GM18873 (cell line): ENCODE data around the gene FBXO28.

Experiments used
- ATAC-seq: cut with Tn5 transposase; IDR thresholded peaks from one replicate; pipeline ENCODE4 v1.9.1; 2021; ENCODE audit warnings: mild to moderate bottlenecking, moderate library complexity, moderate number of reproducible peaks; ENCODE audit not compliant: unreplicated experiment, low FRiP score

The FBXO28 gene

GRCh38 chr1:224095339-224095738 is 18.6 kb upstream of the FBXO28 start:
- no peak for ATAC-seq

GRCh38 chr1:224095867-224096266 is 18.0 kb upstream of the FBXO28 start:
- ATAC-seq: no peak

GRCh38 chr1:224096773-224097172 is 17.1 kb upstream of the FBXO28 start:
- no peak for ATAC-seq

- no peak for ATAC-seq
Observed at GRCh38 chr1:224098007-224098406, 15.9 kb upstream of the FBXO28 start.

- peak; percentile 82 for ATAC-seq
Observed at GRCh38 chr1:224106568-224107281, 7.2 kb upstream of the FBXO28 start.

GRCh38 chr1:224107282-224107625 is 6.7 kb upstream of the FBXO28 start:
- ATAC-seq: no peak

- no peak for ATAC-seq
Observed at GRCh38 chr1:224108991-224109390, 4.9 kb upstream of the FBXO28 start.

GRCh38 chr1:224109981-224110380 is 3.9 kb upstream of the FBXO28 start:
- no peak for ATAC-seq

- no peak for ATAC-seq
Observed at GRCh38 chr1:224113005-224113404, 906 bp upstream of the FBXO28 start.

GRCh38 chr1:224113545-224113917 is 380 bp upstream of the FBXO28 start:
- no peak for ATAC-seq

- no peak for ATAC-seq
Observed at GRCh38 chr1:224114787-224115175, 870 bp downstream of the FBXO28 start.

GRCh38 chr1:224116131-224116530 is 2.2 kb downstream of the FBXO28 start:
- ATAC-seq: no peak

GRCh38 chr1:224118688-224119087 is 4.8 kb downstream of the FBXO28 start:
- ATAC-seq: no peak

GRCh38 chr1:224123136-224123535 is 9.2 kb downstream of the FBXO28 start:
- ATAC-seq: no peak

GRCh38 chr1:224124220-224124619 is 10.3 kb downstream of the FBXO28 start:
- ATAC-seq: no peak

- no peak for ATAC-seq
Observed at GRCh38 chr1:224127925-224128819, 14.3 kb downstream of the FBXO28 start.

GRCh38 chr1:224131253-224131652 is 17.3 kb downstream of the FBXO28 start:
- no peak for ATAC-seq

GRCh38 chr1:224132901-224133300 is 19.0 kb downstream of the FBXO28 start:
- no peak for ATAC-seq

GRCh38 chr1:224133741-224134299 is 19.9 kb downstream of the FBXO28 start:
- ATAC-seq: no peak

GRCh38 chr1:224137518-224137917 is 23.6 kb downstream of the FBXO28 start:
- no peak for ATAC-seq

GRCh38 chr1:224138198-224138597 is 24.3 kb downstream of the FBXO28 start:
- ATAC-seq: no peak

- ATAC-seq: no peak
Observed at GRCh38 chr1:224141693-224142092, 27.8 kb downstream of the FBXO28 start.
